OCI-LY7 (cell line): ENCODE data around the gene ANKRD17. TPM values are rescaled to one million over a fixed set of nuclear protein-coding genes. Genes with fewer than 3 reads are reported as not detected.

Experiments used
- BruUV-seq: library from RNA; stranded (reverse); fragments of 400-500 nt; replicated peaks from 2 replicates; lab custom pipeline; 2021; lab: Mats Ljungman, UMichigan
- CTCF ChIA-PET: fragments of 300-600 bp; sonication (Branson Sonifier 250); formaldehyde crosslinking; loops from one replicate; lab custom pipeline; 2022; ENCODE audit warnings: antibody characterized with exemption; ENCODE audit not compliant: unreplicated experiment; lab: Charles Lee
- POLR2A ChIA-PET: fragments of 300-600 bp; sonication (Branson Sonifier 250); formaldehyde crosslinking; loops from one replicate; lab custom pipeline; 2022; ENCODE audit warnings: antibody characterized with exemption; lab: Charles Lee
- DNase-seq: peaks from one replicate; pipeline ENCODE4 v3.0.0-alpha.2; 2015; ENCODE audit warnings: low spot score
- H2AFZ ChIP-seq: fragments of 200-600 bp; sonication (generic), shearing (Covaris generic); 2 replicates; pipeline ENCODE4 v1.6.1; 2014; ENCODE audit warnings: mild to moderate bottlenecking, antibody characterized with exemption, low read length, moderate library complexity
- H3K27ac ChIP-seq: fragments of 200-600 bp; sonication (generic); 2 replicates; pipeline ENCODE4 v1.5.1; 2014; ENCODE audit warnings: mixed run types, low read depth, mild to moderate bottlenecking, moderate library complexity, low read length, inconsistent platforms; ENCODE audit not compliant: poor library complexity, severe bottlenecking
- H3K36me3 ChIP-seq: fragments of 200-600 bp; sonication (generic); 2 replicates; pipeline ENCODE4 v1.6.1; 2014; ENCODE audit warnings: mild to moderate bottlenecking, antibody characterized with exemption, low read length, moderate library complexity, mixed read lengths; ENCODE audit not compliant: insufficient read depth
- H3K4me1 ChIP-seq: fragments of 200-600 bp; sonication (generic); 2 replicates; pipeline ENCODE4 v1.5.1; 2014; ENCODE audit warnings: mild to moderate bottlenecking, low read length; ENCODE audit not compliant: insufficient read depth, poor library complexity, severe bottlenecking
- H3K4me2 ChIP-seq: fragments of 200-600 bp; sonication (generic); 2 replicates; pipeline ENCODE4 v1.6.1; 2014; ENCODE audit warnings: mild to moderate bottlenecking, low read length
- H3K4me3 ChIP-seq: fragments of 200-600 bp; sonication (generic); 2 replicates; pipeline ENCODE4 v1.5.1; 2014; ENCODE audit warnings: mild to moderate bottlenecking, low read depth, low read length; ENCODE audit not compliant: poor library complexity, severe bottlenecking
- H3K79me2 ChIP-seq: fragments of 200-600 bp; sonication (generic); 2 replicates; pipeline ENCODE4 v1.6.1; 2016; ENCODE audit warnings: low read depth, mild to moderate bottlenecking, low read length, moderate library complexity, mixed read lengths; ENCODE audit not compliant: insufficient read depth
- H3K9me2 ChIP-seq: fragments of 200-600 bp; sonication (generic); 2 replicates; pipeline ENCODE4 v1.6.1; 2016; ENCODE audit warnings: mild to moderate bottlenecking, low read length, mixed read lengths; ENCODE audit not compliant: insufficient read depth
- H3K9me3 ChIP-seq: fragments of 200-600 bp; sonication (generic); 2 replicates; pipeline ENCODE4 v1.6.1; 2014; ENCODE audit warnings: mild to moderate bottlenecking, mixed run types, low read length, mixed read lengths
- H4K20me1 ChIP-seq: fragments of 200-600 bp; sonication (generic); 2 replicates; pipeline ENCODE4 v1.6.1; 2014; ENCODE audit warnings: mild to moderate bottlenecking, antibody characterized with exemption, low read length, moderate library complexity, mixed read lengths; ENCODE audit not compliant: insufficient read depth
- CTCF ChIP-seq: fragments of 200-600 bp; sonication (generic); conservative IDR thresholded peaks from 2 replicates; pipeline ENCODE4 v1.5.1; 2014; ENCODE audit warnings: mild to moderate bottlenecking, antibody characterized with exemption, low read length, moderate library complexity, mixed read lengths
- EZH2phosphoT487 ChIP-seq: fragments of 200-600 bp; sonication (generic); IDR thresholded peaks from 2 replicates; pipeline ENCODE4 v1.6.1; 2018; ENCODE audit warnings: low read depth, borderline replicate concordance, mild to moderate bottlenecking, mixed run types, antibody characterized with exemption, low read length, moderate library complexity, mixed read lengths
- intact Hi-C: fragments of 100-400 bp; cut with micrococcal nuclease; formaldehyde crosslinking; loops from one replicate; pipeline ENCODE4 v1.10.0; 2022; ENCODE audit not compliant: unreplicated experiment
- total RNA-seq, 2 experiments: library from RNA; depleted of rRNA in 1 of 2; stranded (reverse); fragments of >200 nt in 1 of 2; shearing (Covaris generic) in 1 of 2; gene quantifications; 2 replicates each; pipeline ENCODE4 v1.2.3, GENCODE V29; 2014 to 2022

ANKRD17 gene
- total RNA-seq, 2 experiments from 2014 or later: 39.4 to 77.4 TPM

DNA sequence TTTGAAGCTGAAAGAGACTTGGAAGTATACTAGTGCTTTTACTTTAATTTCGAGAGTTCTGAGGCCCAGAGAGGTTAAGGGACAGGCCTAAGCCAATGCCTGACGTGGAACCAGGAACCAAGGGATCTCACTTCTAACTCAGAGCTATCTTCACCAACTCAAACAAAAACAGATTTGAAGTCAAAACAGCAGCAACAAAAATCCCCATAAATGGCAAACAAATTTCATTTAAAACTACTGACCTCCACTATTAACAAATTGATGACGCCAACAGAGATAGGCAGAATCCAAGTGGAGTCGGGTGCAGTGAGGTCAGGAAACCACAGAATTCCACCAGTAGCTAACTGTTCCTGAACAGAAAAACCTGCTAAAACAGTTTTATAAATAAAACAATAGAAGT, 194.1 kb downstream of the ANKRD17 start:
- H3K27ac ChIP-seq: no peak overlapping the region
- no peak overlapping the region for H2AFZ ChIP-seq
- H3K4me3 ChIP-seq: no peak overlapping the region
- H3K9me2 ChIP-seq: no peaks in the 10 kb centered on the region
- peaks cover 70% of the 10 kb centered on the region for H3K36me3 ChIP-seq
- ChIA-PET POLR2A (interaction anchor here (0.6 to 0.9 kb wide), 2 partner anchors 12 to 13 kb away, joined by 5 to 6 read pairs; no protein-coding TSS in a partner anchor), CTCF (no interaction called here)
- H4K20me1 ChIP-seq: no peaks in the 10 kb centered on the region
- H3K79me2 ChIP-seq: peaks cover 18% of the 10 kb centered on the region; the same call in 1 of the 2 replicates
- H3K9me3 ChIP-seq: no peaks in the 10 kb centered on the region
- intact Hi-C loops: loop anchor here (10.0 kb wide), 1 partner anchor 590 kb away; no protein-coding TSS in a partner anchor
- H3K4me2 ChIP-seq: no peak overlapping the region
- H3K4me1 ChIP-seq: peaks cover 7% of the 10 kb centered on the region
- DNase-seq: no peak
- no TSS peak for BruUV-seq
- no peak for TF ChIP-seq CTCF
- no peak for TF ChIP-seq EZH2phosphoT487

GRCh38 chr4:73055241-73055897, 203.2 kb downstream of the ANKRD17 start:
- intact Hi-C loops: no loop called here
- CTCF ChIA-PET: no interaction called here
- Histone ChIP-seq H3K4me3 (no peak overlapping the region), H3K36me3 (peaks cover 59% of the 10 kb centered on the region), H3K79me2 (no peaks in the 10 kb centered on the region), H3K9me3 (no peaks in the 10 kb centered on the region), H2AFZ (no peak overlapping the region), H3K9me2 (no peaks in the 10 kb centered on the region), H3K4me1 (no peaks in the 10 kb centered on the region), H3K4me2 (no peak overlapping the region), H3K27ac (no peak overlapping the region), H4K20me1 (no peaks in the 10 kb centered on the region)
- DNase-seq: no peak
- TF ChIP-seq CTCF: no peak
- no peak for TF ChIP-seq EZH2phosphoT487
- POLR2A ChIA-PET: interaction anchor here (0.7 to 0.9 kb wide), 2 partner anchors 31 to 45 kb away, joined by 3 to 4 read pairs; no protein-coding TSS in a partner anchor
- no TSS peak for BruUV-seq

DNA sequence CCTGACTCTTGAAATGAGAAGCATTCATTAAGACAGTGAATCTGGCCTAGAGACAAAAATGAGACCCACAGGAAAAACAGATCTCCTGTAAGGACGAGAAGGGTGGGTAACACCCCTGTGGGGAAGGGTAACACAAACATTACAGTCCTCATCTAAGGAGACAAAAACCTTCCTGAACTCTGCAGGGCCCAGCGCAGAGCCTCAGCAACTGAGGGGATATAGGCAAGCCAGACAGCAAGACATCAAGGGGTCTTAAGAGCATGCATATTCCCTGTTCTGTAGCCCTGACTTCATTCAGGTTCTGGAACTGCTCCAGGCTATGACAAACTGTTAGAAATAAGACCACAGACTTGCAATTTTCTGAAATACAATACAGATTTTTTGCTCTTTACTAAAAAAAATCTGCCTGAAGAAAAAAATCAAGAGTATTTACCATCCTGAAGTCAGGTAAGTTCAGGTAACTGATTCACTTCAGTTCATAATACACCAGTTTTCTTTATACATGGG, 204.6 kb downstream of the ANKRD17 start:
- H3K79me2 ChIP-seq: no peaks in the 10 kb centered on the region
- no peaks in the 10 kb centered on the region for H3K9me3 ChIP-seq
- POLR2A ChIA-PET: no interaction called here
- H3K9me2 ChIP-seq: no peaks in the 10 kb centered on the region
- CTCF ChIA-PET: no interaction called here
- no peak overlapping the region for H2AFZ ChIP-seq
- H3K4me1 ChIP-seq: no peaks in the 10 kb centered on the region
- H3K4me3 ChIP-seq: no peak overlapping the region
- TF ChIP-seq CTCF: no peak
- no peak for TF ChIP-seq EZH2phosphoT487
- no peaks in the 10 kb centered on the region for H4K20me1 ChIP-seq
- no peak overlapping the region for H3K4me2 ChIP-seq
- H3K27ac ChIP-seq: no peak overlapping the region
- peaks cover 46% of the 10 kb centered on the region for H3K36me3 ChIP-seq
- BruUV-seq: no TSS peak
- intact Hi-C loops: no loop called here
- DNase-seq: no peak
